GM19099 (cell line): ENCODE results near the gene PPHLN1.

ENCODE experiments used
- POLR2A ChIP-seq: IDR thresholded peaks from 3 replicates; pipeline ENCODE4 v1.6.1; 2011; ENCODE audit warnings: low read depth; ENCODE audit not compliant: insufficient read length; ENCODE audit errors: extremely low read depth

PPHLN1 gene

DNA sequence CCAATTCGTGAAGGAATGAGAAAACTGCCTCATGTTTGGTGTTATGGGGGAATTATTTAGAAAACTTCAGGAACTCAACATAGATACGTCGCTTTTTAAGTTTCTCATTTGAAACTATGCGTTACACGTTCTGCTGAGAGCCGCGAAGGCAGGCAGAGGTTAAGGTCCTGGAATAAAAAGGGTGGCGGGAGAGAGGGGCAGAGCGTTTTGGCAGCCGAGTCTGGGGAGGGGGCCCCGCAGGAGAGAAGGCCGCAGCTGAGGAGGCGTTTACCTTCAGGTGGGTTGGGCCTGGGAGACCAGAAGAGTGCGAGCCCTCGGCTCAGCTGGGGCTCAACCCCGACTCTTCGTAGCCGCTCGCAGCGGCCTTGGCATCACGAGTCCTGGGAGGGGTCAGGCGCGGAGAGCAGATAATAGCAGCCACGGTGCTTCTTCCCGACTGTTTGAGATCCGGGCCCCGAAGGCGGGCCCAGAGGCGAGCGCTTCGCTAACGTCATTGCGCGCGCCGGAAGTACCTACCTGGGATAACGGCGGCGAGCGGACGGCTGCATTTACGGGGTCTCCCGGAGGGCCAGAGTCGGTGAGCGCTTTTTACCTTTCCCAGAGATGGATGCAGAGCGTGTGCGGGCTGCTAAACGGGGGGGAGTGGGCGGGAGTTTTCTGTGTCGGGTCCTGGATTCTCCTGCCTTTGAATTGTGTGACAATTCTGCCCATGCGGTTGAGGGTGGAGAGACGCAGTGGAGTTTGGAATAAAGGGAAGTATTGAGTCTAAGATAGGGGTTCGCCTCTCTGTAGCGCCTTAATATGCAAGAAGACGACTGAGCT, at the start of gene PPHLN1, which contains the start of gene ZCRB1:
TSS of gene PPHLN1 (plus strand) at position 515 of the 822 bp plus-strand sequence. CDS start 9,736 bp downstream, outside the sequence.
TSS of gene ZCRB1 (minus strand) at position 442 of the 822 bp plus-strand sequence. CDS start 1,992 bp downstream, outside the sequence.
- peak; percentile 90 for TF ChIP-seq POLR2A

GRCh38 chr12:42277396-42278127, 48.4 kb upstream of the PPHLN1 start:
- TF ChIP-seq POLR2A, result no peak

GRCh38 chr12:42278128-42278510, 47.8 kb upstream of the PPHLN1 start:
- no peak for TF ChIP-seq POLR2A

GRCh38 chr12:42281278-42281677, 44.7 kb upstream of the PPHLN1 start:
- TF ChIP-seq POLR2A, result no peak

GRCh38 chr12:42281844-42282243, 44.1 kb upstream of the PPHLN1 start:
- TF ChIP-seq POLR2A, result no peak

DNA sequence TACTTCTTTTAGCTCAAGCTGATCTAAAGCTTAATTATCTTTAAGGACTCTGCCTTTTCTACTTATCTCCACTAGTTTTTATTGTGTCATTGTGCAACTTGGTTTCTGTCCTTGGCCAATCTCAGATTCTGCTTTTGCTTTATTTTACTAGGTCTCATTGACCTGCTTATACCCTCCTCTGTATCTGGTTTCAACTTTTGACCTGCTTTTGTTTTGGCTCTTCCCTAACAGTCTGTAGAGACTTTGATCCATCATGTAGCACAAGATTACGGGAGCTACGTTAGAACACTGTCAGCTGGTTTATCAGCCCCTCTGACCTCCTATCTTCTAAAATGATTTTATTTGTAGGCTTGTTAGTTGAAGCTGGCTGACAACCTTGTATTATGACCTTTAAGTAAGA, 43.7 kb upstream of the PPHLN1 start:
- TF ChIP-seq POLR2A, result no peak

- no peak for TF ChIP-seq POLR2A
Observed at GRCh38 chr12:42283739-42284138, 42.2 kb upstream of the PPHLN1 start.

- no peak for TF ChIP-seq POLR2A
Observed at GRCh38 chr12:42284157-42284556, 41.8 kb upstream of the PPHLN1 start.

GRCh38 chr12:42284876-42285275, 41.1 kb upstream of the PPHLN1 start:
- no peak for TF ChIP-seq POLR2A

DNA sequence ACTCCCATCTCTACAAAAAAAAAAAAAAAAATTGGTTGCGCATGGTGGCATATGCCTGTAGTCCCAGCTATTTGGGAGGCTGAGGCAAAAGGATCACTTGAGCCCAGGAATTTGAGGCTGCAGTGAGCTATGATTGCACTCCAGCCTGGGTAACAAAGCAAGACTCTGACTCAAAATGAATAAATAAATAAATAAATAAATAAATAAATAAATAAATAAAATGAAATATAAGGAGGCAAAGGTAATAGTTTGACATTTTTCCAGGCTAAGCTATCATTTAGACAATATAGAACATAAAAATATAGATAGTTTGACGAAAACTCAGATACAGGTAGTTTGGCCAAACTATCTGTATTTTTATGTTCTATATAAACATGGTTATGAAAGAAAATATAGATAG, 40.5 kb upstream of the PPHLN1 start:
- no peak for TF ChIP-seq POLR2A

- no peak for TF ChIP-seq POLR2A
Observed at GRCh38 chr12:42286741-42287140, 39.2 kb upstream of the PPHLN1 start.

DNA sequence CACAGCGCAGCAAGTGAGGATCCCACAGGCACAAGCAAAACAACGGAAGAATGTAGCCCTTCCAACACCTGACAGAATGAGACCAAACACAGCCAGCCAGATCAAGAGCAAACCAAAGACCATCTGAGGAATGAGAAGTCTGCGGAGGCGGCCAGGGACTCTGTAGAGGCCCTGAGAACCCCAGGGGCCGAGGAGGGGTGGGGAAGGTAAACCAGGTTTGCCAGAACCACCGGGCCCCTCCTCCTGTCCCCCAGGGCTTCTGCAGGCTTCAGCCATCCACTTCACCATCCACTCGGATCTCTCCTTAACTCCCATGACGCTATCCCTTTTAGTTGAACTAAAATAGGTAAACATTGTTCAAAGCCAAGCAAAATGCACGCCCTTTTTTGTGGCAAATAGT, 37.4 kb upstream of the PPHLN1 start:
- no peak for TF ChIP-seq POLR2A

- TF ChIP-seq POLR2A, result no peak
Observed at GRCh38 chr12:42291680-42292079, 34.3 kb upstream of the PPHLN1 start.

- TF ChIP-seq POLR2A, result no peak
Observed at GRCh38 chr12:42296503-42297109, 29.4 kb upstream of the PPHLN1 start.

- no peak for TF ChIP-seq POLR2A
Observed at GRCh38 chr12:42298887-42299286, 27.1 kb upstream of the PPHLN1 start.

GRCh38 chr12:42299392-42300308, 26.3 kb upstream of the PPHLN1 start:
- TF ChIP-seq POLR2A, result peak; percentile 31
